NT2/D1 (cell line): ENCODE results near the gene RRP15.
A peak's percentile ranks its signal among the peaks of the same experiment; 100 is the strongest.

Source experiments
- DNase-seq: peaks from one replicate; pipeline ENCODE4 v3.0.0-alpha.2; 2011; ENCODE audit warnings: low read depth, low spot score
- H3K27me3 ChIP-seq: 2 replicates; pipeline ENCODE4 v1.6.0; 2011; ENCODE audit warnings: mild to moderate bottlenecking; ENCODE audit not compliant: insufficient read length, insufficient read depth
- H3K36me3 ChIP-seq: 2 replicates; pipeline ENCODE4 v1.6.1; 2011; ENCODE audit warnings: mild to moderate bottlenecking, low read length, mixed read lengths; ENCODE audit not compliant: insufficient read depth, insufficient read length
- H3K4me1 ChIP-seq: 2 replicates; pipeline ENCODE4 v1.5.1; 2011; ENCODE audit not compliant: insufficient read depth, insufficient read length
- H3K4me3 ChIP-seq: 2 replicates; pipeline ENCODE4 v1.5.1; 2011; ENCODE audit warnings: low read depth; ENCODE audit not compliant: insufficient read length
- H3K9ac ChIP-seq: 2 replicates; pipeline ENCODE4 v1.6.0; 2011; ENCODE audit warnings: low read depth; ENCODE audit not compliant: insufficient read length
- H3K9me3 ChIP-seq: 2 replicates; pipeline ENCODE4 v1.5.1; 2011; ENCODE audit warnings: mild to moderate bottlenecking, low read length; ENCODE audit not compliant: insufficient read depth
- SUZ12 ChIP-seq: IDR thresholded peaks from 2 replicates; pipeline ENCODE4 v1.6.1; 2011; ENCODE audit not compliant: insufficient read length, insufficient read depth; ENCODE audit errors: extremely low read depth
- YY1 ChIP-seq: IDR thresholded peaks from 2 replicates; pipeline ENCODE4 v1.6.1; 2011; ENCODE audit not compliant: insufficient read length, insufficient read depth
- ZNF274 ChIP-seq: IDR thresholded peaks from 2 replicates; pipeline ENCODE4 v1.6.1; 2011; ENCODE audit warnings: mild to moderate bottlenecking, low read depth, low read length

The RRP15 gene

DNA sequence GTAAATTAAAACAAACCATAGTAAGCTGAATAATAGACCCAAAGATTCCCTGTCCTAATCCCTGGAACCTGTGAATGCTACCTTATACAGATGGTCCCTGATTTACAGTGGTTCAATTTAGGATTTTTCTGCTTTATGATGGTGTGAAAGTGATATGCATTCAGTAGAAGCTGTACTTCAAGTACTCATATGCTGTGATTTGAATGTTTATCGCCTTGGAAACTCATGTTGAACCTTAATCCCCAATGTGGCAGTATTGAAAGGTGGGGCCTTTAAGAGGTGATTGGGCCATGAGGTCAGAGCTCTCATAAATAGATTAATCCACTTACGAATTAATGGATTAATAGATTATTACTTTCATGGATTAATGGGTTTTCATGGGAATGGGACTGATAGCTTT lies 10.6 kb upstream of the RRP15 start:
- Histone ChIP-seq H3K4me1 (no peaks in the 10 kb centered on the region), H3K27me3 (no peaks in the 10 kb centered on the region), H3K4me3 (no peak overlapping the region), H3K9ac (no peak overlapping the region), H3K36me3 (no peaks in the 10 kb centered on the region), H3K9me3 (no peaks in the 10 kb centered on the region)
- no peak for DNase-seq
- no peak for TF ChIP-seq ZNF274
- no peak for TF ChIP-seq SUZ12
- no peak for TF ChIP-seq YY1

DNA sequence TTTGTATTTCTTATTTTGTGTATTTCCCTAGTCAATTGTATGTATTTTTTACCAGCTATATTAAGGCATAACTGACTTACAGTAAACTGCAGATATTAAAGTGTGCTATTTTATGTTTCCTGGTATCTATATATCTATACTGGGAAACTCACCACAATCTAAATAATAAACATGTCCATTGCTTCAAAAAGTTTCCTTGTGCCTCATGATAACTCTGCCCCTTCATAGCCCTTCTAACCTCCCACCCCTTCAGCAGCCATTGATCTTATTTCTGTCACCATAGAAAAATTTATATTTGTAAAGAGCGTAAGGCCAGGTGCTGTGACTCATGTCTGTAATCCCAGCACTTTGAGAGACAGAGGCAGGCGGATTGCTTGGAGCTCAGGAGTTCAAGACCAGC lies 9.3 kb upstream of the RRP15 start:
- no peak for DNase-seq
- no peaks in the 10 kb centered on the region for H3K27me3 ChIP-seq
- TF ChIP-seq YY1 (no peak), ZNF274 (no peak), SUZ12 (no peak)
- no peak overlapping the region for H3K4me3 ChIP-seq
- H3K36me3 ChIP-seq, result no peaks in the 10 kb centered on the region
- H3K4me1 ChIP-seq, result no peaks in the 10 kb centered on the region
- no peak overlapping the region for H3K9ac ChIP-seq
- no peaks in the 10 kb centered on the region for H3K9me3 ChIP-seq

DNA sequence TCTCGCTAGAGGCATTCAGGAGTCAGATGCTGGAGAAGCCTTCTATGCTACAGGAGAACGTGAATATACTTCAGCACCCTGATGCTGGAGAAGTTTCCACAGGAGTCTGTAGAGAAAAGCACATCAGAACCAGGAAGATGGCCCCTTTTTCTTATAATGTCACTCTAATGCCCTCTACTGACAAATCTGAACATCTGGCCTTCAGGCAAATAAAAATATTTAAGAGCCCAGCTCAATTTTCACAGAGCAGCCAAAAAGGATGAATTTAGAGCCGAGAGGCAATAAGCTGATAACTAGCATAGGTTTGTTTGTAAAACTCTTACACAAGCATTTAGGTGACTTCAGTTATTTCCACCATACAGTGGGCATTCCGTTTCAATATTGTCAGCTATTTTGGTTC lies 3.8 kb upstream of the RRP15 start:
- no peaks in the 10 kb centered on the region for H3K36me3 ChIP-seq
- no peaks in the 10 kb centered on the region for H3K9me3 ChIP-seq
- H3K4me1 ChIP-seq, result no peaks in the 10 kb centered on the region
- no peak overlapping the region for H3K4me3 ChIP-seq
- no peak overlapping the region for H3K9ac ChIP-seq
- TF ChIP-seq SUZ12 (no peak), YY1 (no peak), ZNF274 (no peak)
- no peak for DNase-seq
- peaks cover 6% of the 10 kb centered on the region for H3K27me3 ChIP-seq

DNA sequence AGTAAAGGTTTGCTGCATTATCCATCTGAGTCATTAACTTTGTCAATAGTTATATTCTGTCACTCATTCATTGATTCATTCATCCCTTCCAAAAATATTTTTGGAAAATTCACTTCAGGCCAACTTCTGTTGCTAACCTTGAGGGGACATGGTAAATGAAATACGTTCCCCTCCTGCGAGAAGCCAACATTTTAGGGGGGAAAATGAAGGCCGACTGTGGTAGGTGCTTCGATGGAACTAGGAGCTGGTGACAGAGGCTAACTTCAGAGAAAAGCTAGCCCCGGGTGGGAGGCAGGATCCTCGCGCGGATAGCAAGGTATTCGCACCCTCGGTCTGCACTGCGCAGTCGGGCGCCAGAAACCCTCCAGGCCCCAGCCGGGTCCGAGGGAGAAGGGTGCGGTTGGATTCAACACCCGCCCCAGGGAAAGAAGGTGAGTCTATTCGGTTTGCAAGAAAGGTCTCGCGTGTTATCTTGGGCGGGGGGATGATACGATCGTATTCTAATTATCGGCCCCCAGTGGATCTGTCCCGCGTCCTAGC lies 646 bp upstream of the RRP15 start:
- H3K4me3 ChIP-seq, result peak overlapping the region; percentile 94
- H3K4me1 ChIP-seq, result no peaks in the 10 kb centered on the region
- TF ChIP-seq YY1 (no peak), ZNF274 (no peak), SUZ12 (no peak)
- H3K27me3 ChIP-seq, result peaks cover 6% of the 10 kb centered on the region
- peak overlapping the region; percentile 98 for H3K9ac ChIP-seq
- H3K36me3 ChIP-seq, result peaks cover 11% of the 10 kb centered on the region
- H3K9me3 ChIP-seq, result no peaks in the 10 kb centered on the region
- no peak for DNase-seq

DNA sequence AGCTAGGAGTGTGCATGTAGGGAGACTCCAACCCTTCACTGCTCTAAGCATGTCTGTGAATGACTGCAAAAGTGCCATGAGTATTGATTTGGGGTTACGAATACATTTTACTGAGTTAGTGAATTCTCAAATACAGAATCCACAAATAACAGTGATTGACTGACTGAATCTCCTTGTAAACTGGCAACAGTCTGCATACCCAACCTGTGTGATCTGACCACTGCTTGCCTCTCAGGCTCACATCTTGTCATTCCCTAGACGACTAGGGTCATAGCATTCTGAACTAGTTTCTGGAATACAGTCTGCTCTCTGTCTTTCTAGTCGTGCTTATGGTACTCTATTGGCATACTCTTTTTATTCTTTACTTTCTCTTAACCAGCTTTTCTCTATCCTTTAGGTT lies 7.4 kb downstream of the RRP15 start:
- no peaks in the 10 kb centered on the region for H3K27me3 ChIP-seq
- peaks cover 33% of the 10 kb centered on the region for H3K36me3 ChIP-seq
- no peak for DNase-seq
- H3K9me3 ChIP-seq, result no peaks in the 10 kb centered on the region
- H3K4me1 ChIP-seq, result no peaks in the 10 kb centered on the region
- no peak overlapping the region for H3K4me3 ChIP-seq
- no peak overlapping the region for H3K9ac ChIP-seq
- TF ChIP-seq SUZ12 (no peak), YY1 (no peak), ZNF274 (no peak)

DNA sequence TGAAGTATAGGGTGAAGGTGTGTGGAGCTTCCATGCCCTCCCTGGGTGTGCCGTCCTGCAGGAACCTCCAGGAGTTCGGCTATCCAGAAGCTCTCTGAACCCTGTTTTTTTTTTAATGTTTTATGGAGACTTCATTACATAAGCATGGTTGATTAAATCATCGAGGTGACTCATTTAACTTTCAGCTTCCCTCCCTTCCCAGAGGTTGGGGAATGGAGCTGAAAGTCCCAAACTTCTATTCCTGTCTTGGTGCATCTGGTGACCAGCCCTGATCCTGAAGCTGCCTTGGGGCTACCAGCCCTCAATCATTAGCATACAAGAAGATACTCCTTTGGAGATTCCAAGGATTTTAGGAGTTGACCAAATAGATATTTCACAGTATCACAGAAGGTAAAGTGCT lies 9.5 kb downstream of the RRP15 start:
- no peak overlapping the region for H3K4me3 ChIP-seq
- DNase-seq, result no peak
- H3K9me3 ChIP-seq, result no peaks in the 10 kb centered on the region
- TF ChIP-seq YY1 (no peak), SUZ12 (no peak)
- no peaks in the 10 kb centered on the region for H3K27me3 ChIP-seq
- no peak overlapping the region for H3K9ac ChIP-seq
- peaks cover 25% of the 10 kb centered on the region for H3K36me3 ChIP-seq
- no peaks in the 10 kb centered on the region for H3K4me1 ChIP-seq

DNA sequence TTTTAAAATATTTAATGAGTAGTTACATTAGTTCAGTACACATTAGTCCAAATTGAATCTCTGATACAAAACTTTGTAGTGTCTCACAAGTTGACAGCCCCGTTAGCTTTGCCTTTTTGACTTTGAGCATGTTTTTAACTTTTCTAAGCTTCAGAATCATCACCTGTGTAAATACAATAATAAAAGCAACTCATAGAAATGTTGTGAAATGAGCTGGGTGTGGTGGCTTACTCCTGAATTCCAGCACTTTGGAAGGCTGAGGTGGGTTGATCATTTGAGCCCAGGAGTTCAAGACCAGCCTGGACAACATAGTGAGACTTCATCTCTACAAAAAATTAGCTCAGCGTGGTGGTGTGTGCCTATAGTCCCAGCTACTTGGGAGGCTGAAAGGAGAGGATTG lies 11.1 kb downstream of the RRP15 start:
- Histone ChIP-seq H3K27me3 (no peaks in the 10 kb centered on the region), H3K4me3 (no peak overlapping the region), H3K9ac (no peak overlapping the region), H3K9me3 (no peaks in the 10 kb centered on the region), H3K36me3 (peaks cover 20% of the 10 kb centered on the region), H3K4me1 (no peaks in the 10 kb centered on the region)
- TF ChIP-seq YY1, result no peak
- no peak for TF ChIP-seq SUZ12
- DNase-seq, result no peak

DNA sequence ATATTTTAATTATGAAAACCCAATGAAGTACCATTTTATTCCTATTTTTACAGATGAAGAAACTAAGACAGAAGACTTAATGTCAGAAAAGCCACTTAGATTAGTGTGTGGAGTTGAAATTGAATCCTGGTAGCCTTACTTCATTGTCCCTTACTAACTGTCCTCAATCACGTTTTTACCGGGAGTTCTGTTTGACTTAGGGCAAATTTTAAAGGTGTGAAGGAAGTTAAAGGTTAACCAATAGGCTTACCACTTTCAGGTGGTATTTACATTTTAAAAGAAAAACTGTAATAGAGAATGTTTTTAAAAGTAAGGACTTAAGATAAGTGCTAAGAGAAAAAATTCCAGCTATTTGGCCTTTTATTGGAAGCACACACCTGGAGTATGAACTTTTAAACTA lies 12.4 kb downstream of the RRP15 start:
- no peak for TF ChIP-seq SUZ12
- no peak for TF ChIP-seq ZNF274
- TF ChIP-seq YY1, result no peak
- H3K9ac ChIP-seq, result no peak overlapping the region

More for the DNA sequence above, 12.4 kb downstream of the RRP15 start:
- DNase-seq, result no peak
- Histone ChIP-seq H3K4me1 (no peaks in the 10 kb centered on the region), H3K4me3 (no peak overlapping the region), H3K36me3 (peaks cover 25% of the 10 kb centered on the region), H3K9me3 (no peaks in the 10 kb centered on the region), H3K27me3 (no peaks in the 10 kb centered on the region)
